HG03354 (cell line): ENCODE results near the gene DPP7.
"Not testable (repeated sequence)": the region's sequence is repeated elsewhere in the genome, so short reads cannot be mapped to it uniquely, and the experiment has no call there.

Source experiments
- ATAC-seq: cut with Tn5 transposase; IDR thresholded peaks from one replicate; pipeline ENCODE4 v1.9.1; 2021; ENCODE audit warnings: mild to moderate bottlenecking; ENCODE audit not compliant: unreplicated experiment, poor library complexity, severe bottlenecking

Gene DPP7

DNA sequence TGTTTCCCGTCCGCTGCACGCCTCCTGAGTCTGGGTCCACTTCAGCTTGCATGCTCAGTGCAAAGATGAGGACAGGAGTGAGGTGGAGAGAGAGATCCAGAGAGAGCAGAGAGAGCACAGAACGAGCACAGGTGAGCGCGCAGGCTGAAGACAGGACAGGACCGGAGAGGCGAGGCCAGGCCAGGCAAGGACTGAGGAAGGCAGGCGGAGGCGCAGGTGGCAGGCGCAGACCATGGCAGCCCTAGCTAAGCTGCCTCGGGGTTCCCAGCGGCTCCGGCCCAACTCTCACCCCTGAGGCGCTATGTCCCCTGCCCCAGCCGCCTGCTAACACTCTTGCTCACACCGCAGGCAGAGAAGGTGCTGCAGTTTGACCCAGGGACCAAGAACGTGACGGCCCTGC, 34.1 kb upstream of the DPP7 start:
- ATAC-seq = no peak

DNA sequence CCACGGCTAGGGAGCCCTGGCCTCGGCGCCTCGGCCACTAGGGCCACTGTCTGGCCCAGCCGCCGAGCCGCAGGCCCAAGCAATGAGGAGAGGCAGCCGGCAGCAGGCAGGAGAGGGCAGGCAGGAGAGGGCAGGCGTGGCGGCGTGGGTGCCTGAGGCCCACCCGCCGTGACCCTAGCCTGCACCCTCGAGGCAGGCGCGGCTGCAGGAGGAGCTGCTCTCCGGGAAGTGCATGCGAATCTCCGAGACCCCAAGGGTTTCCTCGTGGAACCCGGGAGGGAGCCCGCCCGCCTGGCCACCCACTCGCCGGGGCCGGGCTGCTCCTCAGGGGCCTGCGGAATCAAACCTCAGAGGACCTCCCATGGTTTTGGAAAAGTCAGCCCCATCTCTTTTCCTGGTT, 33.7 kb upstream of the DPP7 start:
- ATAC-seq = no peak

DNA sequence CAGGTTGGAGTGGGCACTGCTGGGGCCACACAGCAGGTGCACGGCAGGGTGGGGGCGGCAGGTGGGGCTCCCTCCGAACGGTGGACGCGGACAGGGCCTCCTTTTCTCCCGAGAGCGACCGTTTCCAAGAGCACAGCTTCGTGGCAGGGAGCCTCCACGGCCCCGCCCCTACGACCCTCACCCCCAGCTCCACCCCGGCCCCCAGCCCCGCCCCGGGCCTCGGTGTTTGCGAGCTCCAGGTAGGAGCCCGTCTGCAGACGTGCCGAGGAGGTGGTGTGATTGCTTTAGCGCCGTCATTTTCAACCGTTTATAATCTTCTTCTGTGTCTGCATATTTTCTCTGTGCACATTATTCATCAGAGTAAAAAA, 33.2 kb upstream of the DPP7 start:
- ATAC-seq = no peak

DNA sequence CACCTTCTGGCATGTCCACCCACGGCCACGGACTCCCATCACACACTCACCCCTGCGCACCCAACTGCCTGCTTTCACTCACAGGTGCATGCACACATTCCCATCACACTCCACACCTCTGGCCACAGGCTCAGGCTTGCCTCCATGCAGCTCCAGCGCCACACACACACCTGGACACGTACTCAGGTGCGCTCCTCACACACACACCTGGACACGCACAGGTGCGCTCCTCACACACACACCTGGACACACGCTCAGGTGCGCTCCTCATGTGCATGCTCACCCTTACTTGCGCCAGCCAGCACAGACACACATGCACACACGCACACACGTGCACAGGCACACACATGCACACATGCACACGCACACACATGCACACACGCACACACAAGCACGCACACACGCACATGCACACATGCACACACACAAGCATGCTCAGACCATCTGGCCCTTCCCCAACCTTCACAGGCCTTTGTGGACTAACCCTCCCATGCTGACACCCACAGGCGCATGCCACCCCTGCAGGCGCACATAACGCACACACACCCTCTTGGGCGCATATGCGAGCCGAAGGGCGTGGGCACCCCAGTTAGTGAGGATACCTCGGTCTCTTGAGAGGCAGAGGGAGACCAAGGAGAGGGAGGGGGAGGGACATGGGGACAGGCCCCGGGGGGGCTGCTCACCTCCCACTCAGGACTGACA, 32.7 kb upstream of the DPP7 start:
- no peak for ATAC-seq

DNA sequence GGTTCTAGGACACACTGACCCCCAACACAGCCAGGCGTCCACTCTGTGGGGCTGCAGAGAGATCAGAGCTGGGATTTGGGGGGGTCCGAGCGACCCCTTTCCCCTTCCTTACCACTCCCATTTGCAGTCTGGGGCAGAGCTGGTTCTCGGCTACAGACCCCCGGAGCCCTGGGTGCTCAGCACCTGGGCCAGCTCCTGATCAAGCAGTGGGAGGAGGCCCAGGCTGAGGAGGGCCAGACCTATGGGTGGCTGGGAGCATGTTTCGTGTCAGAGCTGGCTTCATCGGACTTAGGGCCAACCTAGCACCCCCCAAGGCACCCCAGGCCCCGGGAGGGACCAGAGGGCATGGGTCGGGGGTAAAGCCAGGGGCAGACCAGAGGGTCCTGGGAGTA, 32.0 kb upstream of the DPP7 start:
- ATAC-seq = no peak

DNA sequence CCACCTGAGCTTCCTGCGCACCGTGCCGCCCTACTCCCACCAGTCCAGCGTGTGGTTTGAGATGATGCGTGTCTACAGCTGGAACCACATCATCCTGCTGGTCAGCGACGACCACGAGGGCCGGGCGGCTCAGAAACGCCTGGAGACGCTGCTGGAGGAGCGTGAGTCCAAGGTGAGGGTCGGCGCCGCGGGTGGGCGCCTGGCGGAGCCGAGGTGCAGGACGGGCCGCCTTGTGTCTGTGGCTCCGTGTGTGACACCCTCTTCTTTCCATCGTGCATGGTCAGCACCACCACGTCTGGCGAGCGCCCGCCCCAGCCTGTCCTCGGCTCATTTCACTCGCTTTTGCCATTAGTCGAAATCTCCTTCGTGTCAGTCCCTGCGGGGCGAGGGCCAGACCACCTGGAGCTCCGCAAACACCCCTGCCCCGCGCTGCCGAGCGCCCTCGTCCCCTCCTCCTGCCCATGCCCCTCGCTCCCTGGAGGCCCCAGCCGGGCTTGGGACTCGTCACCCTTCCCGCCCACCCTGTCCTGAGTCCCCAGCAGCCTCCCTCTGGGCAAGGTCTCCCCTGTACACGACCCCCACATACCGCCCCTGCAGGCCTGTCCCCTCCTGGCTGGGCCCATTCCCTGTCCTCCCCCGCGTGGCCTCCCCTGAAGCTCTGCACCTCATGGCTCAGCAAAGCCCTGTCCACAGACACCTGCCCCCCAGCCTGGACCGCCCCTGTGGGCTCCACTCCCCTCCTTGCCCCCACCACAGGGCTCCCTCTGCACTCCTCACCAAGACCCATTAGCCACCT, 31.4 kb upstream of the DPP7 start:
- no peak for ATAC-seq

DNA sequence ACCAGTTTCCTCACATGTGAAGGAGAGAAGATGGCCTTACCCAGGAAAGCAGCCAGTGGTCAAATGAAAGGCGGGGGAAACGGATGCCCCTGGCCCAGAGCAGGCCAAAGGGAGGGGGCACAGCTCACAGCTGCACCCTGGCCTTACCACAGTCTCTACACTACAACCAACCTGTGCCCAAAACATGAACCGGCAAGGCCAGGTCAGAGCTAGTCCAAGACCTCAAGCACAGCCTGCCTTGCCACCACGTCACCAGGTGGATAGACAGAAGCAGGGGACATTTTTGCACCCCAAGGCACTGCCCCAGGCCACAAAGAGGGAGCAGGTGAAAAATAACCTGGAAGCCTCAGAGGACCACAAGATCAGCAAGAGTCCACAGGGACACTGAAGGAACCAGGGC, 28.9 kb upstream of the DPP7 start:
- no peak for ATAC-seq

DNA sequence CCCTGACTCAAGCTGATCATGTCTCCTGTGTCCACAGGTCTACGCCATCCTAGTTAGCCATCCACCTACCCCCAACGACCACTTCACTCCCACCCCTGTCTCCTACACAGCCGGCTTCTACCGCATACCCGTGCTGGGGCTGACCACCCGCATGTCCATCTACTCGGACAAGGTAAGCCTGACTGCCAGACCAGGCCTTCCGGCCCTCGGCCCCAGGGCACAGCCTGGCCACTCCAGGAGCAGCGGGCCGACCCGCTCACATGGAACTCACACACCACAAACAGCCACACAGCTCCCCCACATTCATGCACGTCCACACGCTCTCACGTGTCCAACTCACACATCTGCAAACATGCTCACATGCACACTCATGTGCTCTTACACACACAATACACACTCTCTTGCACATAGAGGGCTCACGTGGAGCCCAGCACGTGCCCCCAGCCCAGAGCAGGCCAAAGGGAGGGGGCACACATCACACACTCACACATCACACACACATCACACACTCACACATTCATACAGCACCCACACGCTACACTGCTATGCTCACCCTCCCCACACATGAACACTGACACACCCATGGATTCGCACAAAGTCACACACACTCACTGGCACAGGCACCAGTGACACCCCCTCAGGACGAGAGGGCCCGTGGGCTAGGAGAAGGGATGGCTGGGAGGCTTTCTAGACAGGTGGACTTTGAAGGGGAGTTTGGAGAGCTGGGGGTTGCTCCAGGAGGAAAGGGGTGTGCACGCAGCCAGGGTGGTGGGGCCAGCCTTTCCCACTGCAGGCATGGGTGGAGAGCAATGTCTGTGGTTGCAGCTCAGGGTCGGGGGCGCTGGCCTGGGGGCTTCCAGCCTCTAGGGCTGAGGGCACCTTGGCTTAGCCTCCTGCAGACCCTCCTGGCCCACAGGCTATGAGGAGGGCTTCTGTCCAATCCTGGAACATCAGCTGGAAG, 27.7 kb upstream of the DPP7 start:
- no peak for ATAC-seq

DNA sequence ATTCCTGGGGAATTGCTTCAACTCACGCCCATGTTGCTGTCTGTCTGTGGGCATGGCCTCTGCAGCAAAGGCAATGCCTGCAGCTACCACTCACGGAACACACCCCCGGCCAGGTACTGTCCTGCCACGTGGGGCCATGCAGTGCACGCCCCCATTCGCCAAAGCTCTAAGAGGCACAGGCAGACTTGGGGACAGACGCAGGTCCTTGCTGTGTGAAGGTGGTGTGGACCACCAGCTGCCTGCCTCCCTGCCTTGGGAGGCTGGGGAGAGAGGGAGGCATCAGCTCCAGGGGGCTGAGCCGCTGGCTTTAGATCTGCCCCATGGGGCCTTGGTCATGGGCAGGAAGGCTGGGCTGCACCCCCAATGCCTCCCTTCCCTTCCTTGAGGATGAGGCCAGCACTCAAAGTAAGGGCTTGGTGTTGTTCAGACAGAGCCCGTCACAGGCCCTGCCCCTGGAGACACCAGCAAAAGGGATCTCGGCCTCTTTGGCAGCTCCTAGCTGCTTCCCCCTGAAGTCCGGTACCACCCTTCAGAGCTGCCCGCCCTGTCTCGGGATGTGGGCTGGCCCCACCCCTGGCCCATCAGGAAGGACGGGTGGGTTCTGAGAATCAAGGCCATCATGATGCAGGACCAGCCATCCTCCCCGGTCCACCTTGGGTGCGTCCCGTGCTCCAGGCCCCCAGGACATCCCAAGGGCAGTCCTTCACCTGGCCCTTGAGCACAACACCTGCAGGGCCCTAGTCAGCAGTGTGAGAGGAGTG, 26.7 kb upstream of the DPP7 start:
- ATAC-seq = no peak

DNA sequence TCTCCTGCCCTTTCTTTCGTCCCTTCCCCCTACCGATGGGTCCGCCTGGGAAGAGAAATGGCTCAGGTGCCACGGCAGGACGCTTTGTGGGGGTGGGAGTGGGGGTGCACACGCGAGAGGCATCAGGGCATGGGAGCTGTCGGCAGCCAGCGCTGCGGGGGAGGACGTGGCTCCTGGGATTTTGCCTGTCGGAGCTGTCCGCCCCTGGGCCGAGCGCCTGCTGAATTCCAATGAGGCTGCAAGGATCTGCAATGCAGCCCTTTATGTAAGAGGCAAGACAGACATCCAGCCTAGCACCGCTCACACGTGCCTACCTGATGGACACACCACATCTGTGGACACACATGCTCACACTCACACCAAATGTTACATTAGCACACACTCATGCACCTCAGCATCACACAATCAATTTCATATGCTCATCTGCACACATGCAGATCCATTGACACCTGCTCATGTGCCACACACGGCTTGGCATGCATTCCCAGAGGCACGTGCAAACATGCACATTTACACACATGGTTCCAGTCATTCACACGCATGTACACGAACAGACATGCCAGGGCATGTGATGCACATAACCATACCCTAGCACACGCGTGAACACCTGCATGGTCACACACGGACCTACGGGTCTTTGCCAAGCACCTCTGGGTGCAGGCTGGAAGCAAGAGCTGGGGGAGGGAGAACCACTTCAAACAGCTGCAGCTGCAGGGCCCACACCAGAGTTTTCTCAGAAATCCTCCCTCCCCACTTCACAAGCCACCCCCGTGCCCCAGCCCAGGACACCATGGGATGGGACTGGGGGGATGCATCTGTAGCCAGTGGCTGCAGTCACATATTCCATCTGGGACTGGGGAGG, 25.8 kb upstream of the DPP7 start:
- no peak for ATAC-seq

DNA sequence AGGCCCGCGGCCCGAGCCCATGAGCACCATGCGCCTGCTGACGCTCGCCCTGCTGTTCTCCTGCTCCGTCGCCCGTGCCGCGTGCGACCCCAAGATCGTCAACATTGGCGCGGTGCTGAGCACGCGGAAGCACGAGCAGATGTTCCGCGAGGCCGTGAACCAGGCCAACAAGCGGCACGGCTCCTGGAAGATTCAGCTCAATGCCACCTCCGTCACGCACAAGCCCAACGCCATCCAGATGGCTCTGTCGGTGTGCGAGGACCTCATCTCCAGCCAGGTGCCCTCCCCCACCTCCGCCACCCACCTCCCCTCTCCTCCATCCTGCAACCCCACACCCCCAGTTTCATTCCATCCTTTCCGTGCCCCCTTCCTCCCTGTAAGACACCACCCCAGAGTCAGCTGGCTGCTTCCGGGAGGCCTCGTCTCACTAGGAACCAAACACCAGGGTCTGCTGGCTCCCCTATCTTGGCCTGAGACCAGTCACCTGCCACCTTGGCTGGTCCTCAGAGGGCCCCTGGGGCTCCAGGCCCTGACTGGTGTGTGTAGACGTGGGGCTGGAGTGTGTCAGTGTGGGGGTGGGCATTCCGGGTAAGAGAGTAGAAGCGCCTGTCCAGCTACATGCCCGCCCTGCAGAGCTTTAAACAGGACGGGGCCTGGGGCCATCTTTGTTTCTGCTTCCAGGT, 25.1 kb upstream of the DPP7 start:
- no peak for ATAC-seq

DNA sequence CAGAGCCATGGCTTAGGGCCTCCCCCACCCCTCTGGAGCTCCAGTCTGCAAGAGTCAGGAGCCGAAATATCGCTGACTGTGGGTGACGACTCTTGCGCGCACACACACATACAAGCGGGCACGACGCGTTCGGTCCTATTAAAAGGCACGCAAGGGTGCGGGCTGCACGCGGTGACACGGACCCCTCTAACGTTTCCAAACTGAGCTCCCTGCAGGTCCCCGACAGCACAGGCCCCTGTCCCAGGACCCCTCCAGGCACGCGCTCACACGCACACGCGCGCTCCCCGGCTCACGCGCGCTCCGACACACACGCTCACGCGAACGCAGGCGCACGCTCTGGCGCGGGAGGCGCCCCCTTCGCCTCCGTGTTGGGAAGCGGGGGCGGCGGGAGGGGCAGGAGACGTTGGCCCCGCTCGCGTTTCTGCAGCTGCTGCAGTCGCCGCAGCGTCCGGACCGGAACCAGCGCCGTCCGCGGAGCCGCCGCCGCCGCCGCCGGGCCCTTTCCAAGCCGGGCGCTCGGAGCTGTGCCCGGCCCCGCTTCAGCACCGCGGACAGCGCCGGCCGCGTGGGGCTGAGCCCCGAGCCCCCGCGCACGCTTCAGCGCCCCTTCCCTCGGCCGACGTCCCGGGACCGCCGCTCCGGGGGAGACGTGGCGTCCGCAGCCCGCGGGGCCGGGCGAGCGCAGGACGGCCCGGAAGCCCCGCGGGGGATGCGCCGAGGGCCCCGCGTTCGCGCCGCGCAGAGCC, 24.4 kb upstream of the DPP7 start, which contains the start of gene GRIN1:
Gene GRIN1 (plus strand): TSS at position 433 of the 746 bp plus-strand sequence. CDS start 333 bp downstream, outside the sequence.
- ATAC-seq = no peak

DNA sequence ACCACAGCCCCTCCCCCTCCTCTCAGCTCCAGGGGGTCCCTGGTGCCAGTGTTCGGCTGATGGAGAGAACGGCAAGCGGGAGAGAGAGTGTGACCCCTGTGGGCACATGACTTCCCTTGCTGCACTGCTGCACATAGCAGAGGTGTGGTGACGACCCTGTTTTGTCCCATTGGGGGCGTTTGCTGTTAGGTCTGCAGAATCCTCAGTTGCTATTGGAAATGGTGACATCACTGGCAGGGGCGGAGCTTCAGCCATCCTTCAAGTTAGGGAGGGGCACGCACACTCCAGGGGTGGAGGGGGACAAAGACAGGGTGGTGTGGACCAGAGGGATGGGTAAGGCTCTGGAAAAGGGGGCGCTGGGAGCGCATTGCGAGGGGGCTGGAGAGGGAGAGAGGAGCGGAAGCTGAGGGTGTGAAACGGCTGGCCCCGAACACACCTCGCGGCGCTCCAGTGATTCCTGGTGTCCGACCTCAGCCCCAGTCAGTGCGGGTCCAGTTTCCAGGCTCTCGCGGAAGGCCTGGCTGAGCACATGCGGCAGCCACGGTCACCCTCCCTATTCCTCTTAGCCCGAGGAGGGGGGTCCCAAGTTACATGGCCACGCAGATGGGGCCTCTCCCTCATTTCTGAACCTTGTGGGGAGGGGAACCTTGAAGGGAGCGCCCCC, 23.7 kb upstream of the DPP7 start:
- ATAC-seq = no peak

DNA sequence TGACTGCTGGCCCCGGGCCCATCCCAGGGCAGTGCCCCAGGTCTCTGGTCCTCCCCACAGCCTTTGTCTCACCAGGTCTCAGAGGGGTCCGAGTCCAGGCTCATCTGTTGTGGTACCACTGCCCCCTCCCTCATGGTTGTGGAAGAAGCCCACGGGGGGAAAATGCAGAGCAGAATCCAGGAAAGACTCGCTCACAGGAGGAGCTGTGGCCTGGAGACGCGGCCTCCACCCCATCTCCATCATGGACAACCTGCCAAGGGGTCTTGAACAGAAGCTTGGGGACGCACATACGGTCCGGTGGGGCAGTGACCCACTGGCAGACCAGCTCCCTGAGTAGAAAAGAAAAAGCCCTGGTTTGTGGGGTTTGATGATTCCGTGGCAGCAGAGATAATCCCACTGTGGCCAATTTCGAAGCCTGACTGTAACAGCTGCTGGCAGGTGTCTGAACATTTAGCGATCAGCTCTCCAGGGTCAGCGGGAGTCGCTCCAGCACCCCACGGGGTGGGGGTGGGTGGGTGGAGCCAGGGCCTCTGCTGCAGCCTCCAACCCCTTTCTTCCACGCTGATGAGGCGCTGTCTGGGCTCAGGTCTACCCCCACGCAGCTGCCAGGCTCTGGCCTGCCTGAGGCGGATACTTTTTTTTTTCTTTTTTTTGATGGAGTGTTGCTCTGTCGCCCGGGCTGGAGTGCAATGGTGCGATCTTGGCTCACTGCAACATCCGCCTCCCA, 22.5 kb upstream of the DPP7 start:
- ATAC-seq = no peak

DNA sequence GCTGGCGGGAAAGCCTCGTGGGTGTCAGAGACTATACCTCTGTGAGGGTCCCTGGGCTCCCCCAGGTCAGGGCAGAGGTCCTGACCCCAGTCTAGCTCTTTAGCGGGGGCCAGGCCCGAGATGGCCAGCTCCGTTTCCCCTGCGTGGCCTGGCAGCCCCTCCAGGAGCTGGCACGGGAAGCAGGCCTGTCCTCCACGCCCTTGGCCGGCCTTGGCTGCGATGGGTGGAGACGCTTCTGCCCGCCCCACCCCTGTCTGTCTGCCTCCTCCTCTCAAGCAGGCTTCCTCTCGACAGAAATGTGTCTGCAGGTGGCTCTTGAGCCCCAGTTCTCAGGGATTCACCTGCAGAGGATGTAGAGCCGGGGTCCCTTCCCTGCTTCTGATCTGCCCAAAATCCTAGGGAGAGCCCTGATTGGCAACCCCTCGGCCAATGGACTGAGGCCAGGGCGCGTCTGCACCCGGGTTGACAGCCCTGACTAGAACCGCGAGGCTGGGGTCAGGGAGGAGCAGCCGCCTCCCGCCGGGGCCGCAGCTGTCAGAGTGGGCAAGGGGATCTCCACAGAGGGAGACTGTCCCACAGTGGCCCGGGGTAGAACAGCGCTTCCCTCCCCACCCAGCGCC, 21.8 kb upstream of the DPP7 start:
- ATAC-seq = no peak

DNA sequence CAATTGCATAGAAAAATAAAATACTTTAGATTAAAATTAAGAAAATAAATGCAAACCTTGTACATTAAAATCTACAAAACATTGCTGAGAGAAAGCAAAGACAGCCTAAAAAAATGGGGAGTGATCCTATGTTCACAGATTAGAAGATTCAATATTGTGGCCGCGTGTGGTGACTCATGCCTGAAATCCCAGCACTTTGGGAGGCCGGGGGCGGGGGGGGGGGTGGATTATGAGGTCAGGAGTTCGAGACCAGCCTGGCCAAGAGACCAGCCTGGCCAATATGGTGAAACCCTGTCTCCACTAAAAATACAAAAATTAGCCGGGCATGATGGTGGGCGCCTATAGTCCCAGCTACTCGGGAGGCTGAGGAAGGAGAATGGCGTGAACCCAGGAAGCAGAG, 20.6 kb upstream of the DPP7 start:
- ATAC-seq = not testable (repeated sequence)
